Fibroblast of peridontal ligament (primary cell): ENCODE data around the gene P3R3URF.

Experiments
- DNase-seq: peaks from one replicate; pipeline ENCODE4 v3.0.0-alpha.2; 2010; ENCODE audit errors: extremely low read depth

The P3R3URF gene

DNA sequence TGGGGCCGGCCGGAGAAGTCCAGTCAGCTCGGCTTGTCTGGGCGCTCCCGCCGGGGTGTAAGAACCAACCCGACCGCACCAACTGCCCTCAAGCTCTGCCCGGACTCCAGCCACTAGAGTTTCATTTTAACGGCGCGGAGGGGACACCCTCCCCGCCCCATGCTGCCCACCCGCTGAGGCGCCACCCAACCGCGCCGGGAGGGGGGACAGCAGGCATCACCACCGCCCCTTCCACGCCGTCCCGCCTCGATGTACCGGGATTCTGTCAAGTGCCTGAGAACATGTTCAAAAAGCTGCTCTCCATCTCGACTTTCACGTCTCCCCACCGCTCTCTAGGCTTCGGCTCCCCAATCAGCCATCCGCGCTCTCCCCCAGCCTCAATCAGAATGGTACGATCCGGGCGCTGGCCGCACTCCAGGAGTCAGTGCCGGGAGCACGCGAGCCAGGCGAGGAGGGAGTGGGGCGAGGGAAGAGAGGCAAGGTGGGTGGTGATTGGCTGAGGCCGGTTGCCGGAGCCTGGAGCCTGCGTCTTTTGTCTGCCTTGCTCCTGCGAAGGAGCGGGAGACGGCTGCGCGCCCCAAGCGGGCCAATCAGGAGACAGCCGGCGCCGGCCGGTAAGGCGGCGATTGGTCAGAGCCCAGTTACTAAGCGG lies 43.6 kb downstream of the P3R3URF start, which contains the start of gene PIK3R3:
Gene PIK3R3, minus strand, starts transcription at position 101 of the 652 bp plus-strand sequence. CDS start 677 bp downstream, outside the sequence.
- DNase-seq: peak; percentile 99

DNA sequence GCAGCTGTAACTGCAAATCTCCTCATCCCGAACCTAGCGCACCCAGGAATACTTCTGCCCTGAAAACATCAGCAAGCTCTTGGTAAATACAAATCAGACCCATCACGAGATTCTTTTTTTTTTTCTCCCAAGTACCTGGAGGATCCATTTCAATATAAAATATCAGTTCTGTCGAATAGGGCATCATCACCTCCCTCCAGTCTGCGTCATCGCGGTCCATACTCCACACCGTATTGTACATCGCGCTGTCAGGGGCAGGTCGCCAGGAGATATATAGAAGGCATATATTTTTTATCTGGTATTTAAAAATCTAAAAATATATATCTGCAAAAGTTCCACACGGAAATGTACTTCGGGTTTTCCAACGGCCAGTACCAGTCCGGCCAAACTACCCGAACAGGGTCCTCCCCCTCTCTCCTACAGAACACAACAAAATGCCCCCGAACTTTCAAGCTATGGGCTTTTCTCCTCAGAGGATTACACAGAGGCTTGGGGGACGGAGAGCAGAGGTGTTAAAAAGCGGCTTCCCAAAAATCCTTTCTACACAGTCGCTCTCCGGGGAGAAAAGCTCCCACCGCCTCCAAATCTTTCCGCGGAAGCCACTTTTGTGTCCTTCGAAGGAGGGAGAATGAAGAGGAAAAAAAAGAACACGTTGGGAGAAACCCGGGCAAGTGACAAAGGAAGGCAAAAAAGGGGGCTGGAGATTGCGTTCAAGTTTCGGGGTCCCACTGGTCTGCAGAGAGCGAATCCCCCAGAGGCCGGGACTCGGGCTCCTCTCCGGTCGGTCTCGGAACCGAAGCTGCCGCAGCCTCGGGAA lies 44.4 kb downstream of the P3R3URF start:
- peak; percentile 31 for DNase-seq

DNA sequence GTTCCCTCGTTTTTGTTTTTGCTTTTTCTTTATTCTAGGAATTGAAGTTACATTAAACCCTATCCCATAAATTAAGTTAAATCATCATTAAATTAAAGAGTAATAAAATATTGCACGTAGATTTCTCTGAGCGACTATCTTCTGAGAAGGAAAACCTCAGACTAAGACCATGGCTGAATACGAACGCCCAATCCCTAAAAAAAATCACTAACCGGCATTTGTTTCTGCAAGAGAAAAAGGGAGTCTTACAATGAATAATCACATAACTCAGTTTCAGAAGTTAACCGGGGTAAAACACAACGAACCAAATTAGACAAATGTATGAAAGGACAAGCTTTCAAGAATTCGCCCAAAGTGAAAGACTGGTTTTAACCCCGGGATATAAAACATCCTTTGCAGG lies 45.2 kb downstream of the P3R3URF start:
- DNase-seq: peak; percentile 46

DNA sequence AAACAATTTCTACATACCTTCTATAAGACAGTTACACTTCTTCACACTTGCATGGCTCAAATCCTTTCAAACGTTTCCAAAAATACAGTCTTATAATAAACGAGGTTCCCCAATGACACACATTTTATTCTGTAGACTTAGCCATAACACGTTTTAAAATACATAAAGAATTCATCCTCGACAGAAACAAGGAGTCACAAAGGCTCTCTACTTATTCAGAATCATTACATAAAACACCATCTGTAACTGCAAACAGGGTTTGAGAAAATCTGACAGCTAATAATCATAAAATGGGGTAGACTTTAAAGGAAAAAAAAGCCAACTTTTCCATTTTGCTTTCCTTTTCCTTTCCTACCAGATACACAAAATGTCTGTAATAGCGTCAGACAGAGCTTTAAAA lies 45.7 kb downstream of the P3R3URF start:
- peak; percentile 15 for DNase-seq

DNA sequence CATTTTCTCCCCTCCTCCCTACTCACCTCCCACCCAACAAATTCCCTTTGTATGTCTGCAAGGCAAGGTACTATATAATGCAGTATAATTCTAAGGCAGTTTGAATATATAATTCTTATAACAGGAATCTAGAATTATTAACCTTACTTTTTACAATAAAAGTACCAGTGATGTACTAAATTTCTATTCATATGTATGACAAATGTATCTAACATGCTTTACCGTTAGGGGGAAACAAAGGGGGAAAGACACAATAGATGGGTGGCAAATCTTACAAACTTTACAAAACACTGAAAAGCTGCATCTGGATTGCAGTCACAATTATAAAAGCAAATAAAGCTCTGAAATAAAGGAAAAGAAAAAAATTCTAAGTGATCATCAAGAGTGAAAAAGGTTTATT lies 46.2 kb downstream of the P3R3URF start:
- peak; percentile 23 for DNase-seq

DNA sequence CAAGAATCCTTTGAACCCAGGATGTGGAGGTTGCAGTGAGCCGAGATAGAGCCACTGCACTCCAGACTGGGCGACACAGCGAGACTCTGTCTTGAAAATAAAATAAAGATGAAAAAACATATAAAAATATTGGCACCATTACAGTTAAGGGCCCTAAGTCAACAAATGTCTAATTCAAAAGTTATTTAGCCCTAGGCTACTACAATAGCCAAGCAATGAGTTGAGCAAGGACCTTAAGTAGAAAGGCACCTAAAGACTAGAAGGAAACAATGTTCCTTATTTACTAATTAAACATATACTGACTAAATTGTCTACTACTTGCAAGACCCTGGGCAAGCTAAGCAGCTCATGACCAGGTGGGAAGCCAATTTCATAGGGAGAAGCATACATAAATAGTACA lies 47.9 kb downstream of the P3R3URF start:
- DNase-seq: peak; percentile 7
